GM12891 (cell line): ENCODE measurements around the gene KCNIP1.

Experiments used
- POLR2A ChIP-seq: IDR thresholded peaks from 2 replicates; pipeline ENCODE4 v1.6.1; 2011; ENCODE audit warnings: low read depth, low read length, control low read depth
- POLR2AphosphoS5 ChIP-seq: IDR thresholded peaks from 2 replicates; pipeline ENCODE4 v1.6.1; 2011; ENCODE audit warnings: low read depth, low read length, control low read depth
- SPI1 ChIP-seq: IDR thresholded peaks from 2 replicates; pipeline ENCODE4 v1.6.1; 2011; ENCODE audit warnings: low read depth, low read length, control low read depth

DNA sequence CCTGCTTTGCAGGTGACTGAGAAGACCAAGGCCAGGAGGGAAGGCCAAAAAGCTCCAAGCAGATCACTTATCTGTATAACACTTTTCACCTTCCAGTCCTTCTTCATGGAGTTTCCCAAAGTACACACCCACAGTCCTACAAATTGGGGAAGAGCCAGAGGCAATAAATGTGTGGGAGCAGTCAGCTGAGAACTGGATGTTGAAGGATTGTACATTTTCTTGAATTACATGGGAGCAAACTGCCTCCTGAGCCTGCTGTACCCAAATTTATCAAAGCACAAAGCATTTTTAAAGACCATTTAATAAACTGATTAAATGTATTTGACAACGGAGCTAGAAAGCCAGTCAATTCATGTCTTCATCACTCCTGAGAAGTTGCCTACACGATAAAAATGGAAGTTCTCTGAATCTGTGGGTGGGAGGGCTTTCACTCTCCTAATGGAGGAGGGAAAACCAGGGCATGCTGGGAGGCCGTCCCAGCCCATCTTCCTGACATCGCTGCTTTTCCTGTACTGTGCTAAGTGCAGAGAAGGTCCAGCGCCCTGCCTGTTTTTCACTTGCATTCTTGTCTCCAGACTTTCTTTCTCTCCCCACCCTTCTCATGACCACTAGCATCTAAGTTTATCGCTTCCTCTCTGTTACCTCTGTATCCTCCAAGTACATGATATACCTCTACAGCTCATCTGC lies 79.0 kb downstream of the KCNIP1 start:
- no peak for TF ChIP-seq SPI1
- no peak for TF ChIP-seq POLR2A
- TF ChIP-seq POLR2AphosphoS5, result no peak
